HG03175 (cell line): ENCODE data around the gene SH3PXD2A.
"Not testable (repeated sequence)": the region's sequence is repeated elsewhere in the genome, so short reads cannot be mapped to it uniquely, and the experiment has no call there.

Source experiments
- ATAC-seq: cut with Tn5 transposase; IDR thresholded peaks from one replicate; pipeline ENCODE4 v1.9.1; 2021; ENCODE audit warnings: mild to moderate bottlenecking, moderate library complexity; ENCODE audit not compliant: unreplicated experiment

Gene SH3PXD2A

GRCh38 chr10:103676058-103676785, 179.2 kb downstream of the SH3PXD2A start:
- ATAC-seq: no peak

- no peak for ATAC-seq
Measured at GRCh38 chr10:103673606-103674005, 181.8 kb downstream of the SH3PXD2A start.

GRCh38 chr10:103672345-103672744, 183.0 kb downstream of the SH3PXD2A start:
- ATAC-seq: no peak

- ATAC-seq: no peak
Measured at GRCh38 chr10:103671126-103671895, 184.1 kb downstream of the SH3PXD2A start.

GRCh38 chr10:103669944-103670343, 185.4 kb downstream of the SH3PXD2A start:
- no peak for ATAC-seq

- no peak for ATAC-seq
Measured at GRCh38 chr10:103669243-103669929, 186.0 kb downstream of the SH3PXD2A start.

GRCh38 chr10:103668351-103669242, 186.8 kb downstream of the SH3PXD2A start:
- ATAC-seq: no peak

GRCh38 chr10:103667356-103667755, 188.0 kb downstream of the SH3PXD2A start:
- no peak for ATAC-seq

GRCh38 chr10:103666762-103667150, 188.6 kb downstream of the SH3PXD2A start:
- ATAC-seq: no peak

- no peak for ATAC-seq
Measured at GRCh38 chr10:103666087-103666761, 189.2 kb downstream of the SH3PXD2A start.

GRCh38 chr10:103665162-103665889, 190.1 kb downstream of the SH3PXD2A start:
- no peak for ATAC-seq

- ATAC-seq: no peak
Measured at GRCh38 chr10:103663802-103664201, 191.6 kb downstream of the SH3PXD2A start.

- no peak for ATAC-seq
Measured at GRCh38 chr10:103663236-103663635, 192.1 kb downstream of the SH3PXD2A start.

GRCh38 chr10:103662704-103663103, 192.7 kb downstream of the SH3PXD2A start:
- not testable (repeated sequence) for ATAC-seq

GRCh38 chr10:103661198-103661950, 194.0 kb downstream of the SH3PXD2A start:
- peak; percentile 4 for ATAC-seq

GRCh38 chr10:103660364-103661197, 194.8 kb downstream of the SH3PXD2A start:
- peak; percentile 24 for ATAC-seq

GRCh38 chr10:103659674-103660363, 195.6 kb downstream of the SH3PXD2A start:
- ATAC-seq: peak; percentile 74
